Panc1 (cell line): Measurements from ENCODE around the gene DKK3. TPM values are rescaled to one million over a fixed set of nuclear protein-coding genes. Genes with fewer than 3 reads are reported as not detected.
A peak's percentile ranks its signal among the peaks of the same experiment; 100 is the strongest.

Experiments
- ATAC-seq: fragments of 200-7000 bp; cut with Tn5 transposase; 2 replicates; pipeline ENCODE4 v1.9.1; 2020; ENCODE audit warnings: mild to moderate bottlenecking, moderate library complexity
- BruUV-seq: library from RNA; stranded (reverse); fragments of 400-500 nt; replicated peaks from 2 replicates; lab custom pipeline; 2021; lab: Mats Ljungman, UMichigan
- CTCF ChIA-PET: fragments of 300-600 bp; sonication (Branson Sonifier 250); formaldehyde crosslinking; loops from one replicate; lab custom pipeline; 2022; ENCODE audit warnings: antibody characterized with exemption; lab: Charles Lee
- POLR2A ChIA-PET: fragments of 300-600 bp; sonication (Branson Sonifier 250); formaldehyde crosslinking; loops from one replicate; lab custom pipeline; 2022; ENCODE audit warnings: antibody characterized with exemption; lab: Charles Lee
- DNase-seq: peaks from one replicate; pipeline ENCODE4 v3.0.0-alpha.2; 2010; ENCODE audit warnings: low read depth, low spot score
- H3K27ac ChIP-seq: 2 replicates; pipeline ENCODE4 v1.5.1; 2011; ENCODE audit warnings: mild to moderate bottlenecking, low read length, inconsistent platforms
- H3K27me3 ChIP-seq: fragments of 200-500 bp; sonication (Bioruptor generic); 2 replicates; pipeline ENCODE4 v1.6.0; 2014; ENCODE audit warnings: low read length, inconsistent platforms; ENCODE audit not compliant: control insufficient read depth, insufficient read depth
- H3K36me3 ChIP-seq: fragments of 200-500 bp; sonication (Bioruptor generic); 2 replicates; pipeline ENCODE4 v1.5.1; 2014; ENCODE audit warnings: inconsistent platforms, mild to moderate bottlenecking, low read length, moderate library complexity; ENCODE audit not compliant: control insufficient read depth, insufficient read depth
- H3K4me1 ChIP-seq: 2 replicates; pipeline ENCODE4 v1.5.1; 2011; ENCODE audit warnings: inconsistent platforms, mild to moderate bottlenecking, low read length, moderate library complexity; ENCODE audit not compliant: control insufficient read depth, insufficient read depth
- H3K4me3 ChIP-seq, 2 experiments: 2 replicates each; pipeline ENCODE4 v1.5.1; 2011 to 2012; ENCODE audit warnings: low read depth in 2 of 2, low read length in 2 of 2, mild to moderate bottlenecking in 2 of 2, inconsistent platforms in 1 of 2, moderate library complexity in 1 of 2
- H3K9me3 ChIP-seq: fragments of 200-500 bp; sonication (Bioruptor generic); 2 replicates; pipeline ENCODE4 v1.5.1; 2014; ENCODE audit warnings: low read depth, mild to moderate bottlenecking, inconsistent platforms, low read length, moderate library complexity; ENCODE audit not compliant: control insufficient read depth, insufficient read depth
- CTCF ChIP-seq: fragments of 450-650 bp; IDR thresholded peaks from 2 replicates; pipeline ENCODE4 v1.5.1; 2017; ENCODE audit warnings: mild to moderate bottlenecking
- POLR2AphosphoS5 ChIP-seq: IDR thresholded peaks from 2 replicates; pipeline ENCODE4 v1.6.1; 2012; ENCODE audit warnings: mild to moderate bottlenecking, low read depth, low read length, moderate library complexity
- REST ChIP-seq, 2 experiments: IDR thresholded peaks; 2 replicates each; pipeline ENCODE4 v1.6.1; 2011 to 2012; ENCODE audit warnings: low read depth in 2 of 2, control low read depth in 1 of 2, low read length in 1 of 2, mild to moderate bottlenecking in 1 of 2, moderate library complexity in 1 of 2; ENCODE audit not compliant: insufficient read depth in 1 of 2
- SIN3A ChIP-seq: IDR thresholded peaks from 2 replicates; pipeline ENCODE4 v1.6.1; 2012; ENCODE audit warnings: low read depth, mild to moderate bottlenecking, low read length, moderate library complexity, borderline replicate concordance; ENCODE audit not compliant: insufficient read depth
- TCF7L2 ChIP-seq: IDR thresholded peaks from 2 replicates; pipeline ENCODE4 v1.6.1; 2011; ENCODE audit warnings: mild to moderate bottlenecking, low read depth, low read length, inconsistent platforms
- in situ Hi-C: cut with HindIII; loops from 2 replicates; pipeline ENCODE4 v1.10.0; 2016; ENCODE audit warnings: low sequenced_read_pairs, low pct_unique_long_range_greater_than_20kb
- intact Hi-C: fragments of 100-400 bp; cut with micrococcal nuclease; formaldehyde crosslinking; loops from one replicate; pipeline ENCODE4 v1.10.0; 2022; ENCODE audit not compliant: unreplicated experiment
- total RNA-seq: library from RNA; stranded (reverse); gene quantifications from one replicate; pipeline ENCODE4 v1.2.1, GENCODE V29; 2021; ENCODE audit not compliant: unreplicated experiment

DKK3 gene
- total RNA-seq, 1 experiment from 2014 or later: 116 TPM

GRCh38 chr11:11975201-11976092, 33.0 kb downstream of the DKK3 start:
- Histone ChIP-seq H3K4me3 (no peak overlapping the region), H3K27me3 (no peaks in the 10 kb centered on the region), H3K9me3 (no peaks in the 10 kb centered on the region), H3K4me1 (peaks cover 44% of the 10 kb centered on the region), H3K36me3 (no peaks in the 10 kb centered on the region), H3K27ac (peak overlapping the region; percentile 95)
- no TSS peak for BruUV-seq
- ChIA-PET CTCF (interaction anchor here (1.9 kb wide), 1 partner anchor 9 kb away, joined by 14 read pairs; no protein-coding TSS in a partner anchor), POLR2A (no interaction called here)
- intact Hi-C loops (loop anchor here (5.0 kb wide), 1 partner anchor 67 kb away; no protein-coding TSS in a partner anchor), in situ Hi-C loops (no loop called here)
- no peak for TF ChIP-seq SIN3A
- no peak for TF ChIP-seq REST (IDR thresholded peaks at IDR 0.05; ENCODE audit: insufficient read depth in 1 of 2, low read depth in 2 of 2, low read length in 1 of 2)
- ATAC-seq (no peak), DNase-seq (no peak)

GRCh38 chr11:11973866-11974265, 34.6 kb downstream of the DKK3 start:
- CTCF ChIA-PET: no interaction called here
- Histone ChIP-seq H3K9me3 (no peaks in the 10 kb centered on the region), H3K27me3 (no peaks in the 10 kb centered on the region), H3K4me3 (no peak overlapping the region), H3K4me1 (peaks cover 28% of the 10 kb centered on the region), H3K36me3 (no peaks in the 10 kb centered on the region), H3K27ac (no peak overlapping the region)
- no peak for DNase-seq
- in situ Hi-C loops: no loop called here
- intact Hi-C loops: no loop called here
- ATAC-seq: no peak
- POLR2A ChIA-PET: no interaction called here
- no peak for TF ChIP-seq SIN3A
- TF ChIP-seq REST (IDR thresholded peaks at IDR 0.05; ENCODE audit: insufficient read depth in 1 of 2, low read depth in 2 of 2, low read length in 1 of 2): no peak
- no peak for TF ChIP-seq POLR2AphosphoS5
- TF ChIP-seq TCF7L2: no peak
- TF ChIP-seq CTCF: no peak
- no TSS peak for BruUV-seq
